OCI-LY7 (cell line): ENCODE data around the gene OCSTAMP. TPM values are rescaled to one million over a fixed set of nuclear protein-coding genes. Genes with fewer than 3 reads are reported as not detected.

Source experiments
- BruUV-seq: library from RNA; stranded (reverse); fragments of 400-500 nt; replicated peaks from 2 replicates; lab custom pipeline; 2021; lab: Mats Ljungman, UMichigan
- CTCF ChIA-PET: fragments of 300-600 bp; sonication (Branson Sonifier 250); formaldehyde crosslinking; loops from one replicate; lab custom pipeline; 2022; ENCODE audit warnings: antibody characterized with exemption; ENCODE audit not compliant: unreplicated experiment; lab: Charles Lee
- POLR2A ChIA-PET: fragments of 300-600 bp; sonication (Branson Sonifier 250); formaldehyde crosslinking; loops from one replicate; lab custom pipeline; 2022; ENCODE audit warnings: antibody characterized with exemption; lab: Charles Lee
- DNase-seq: peaks from one replicate; pipeline ENCODE4 v3.0.0-alpha.2; 2015; ENCODE audit warnings: low spot score
- H2AFZ ChIP-seq: fragments of 200-600 bp; sonication (generic), shearing (Covaris generic); 2 replicates; pipeline ENCODE4 v1.6.1; 2014; ENCODE audit warnings: mild to moderate bottlenecking, antibody characterized with exemption, low read length, moderate library complexity
- H3K27ac ChIP-seq: fragments of 200-600 bp; sonication (generic); 2 replicates; pipeline ENCODE4 v1.5.1; 2014; ENCODE audit warnings: mixed run types, low read depth, mild to moderate bottlenecking, moderate library complexity, low read length, inconsistent platforms; ENCODE audit not compliant: poor library complexity, severe bottlenecking
- H3K36me3 ChIP-seq: fragments of 200-600 bp; sonication (generic); 2 replicates; pipeline ENCODE4 v1.6.1; 2014; ENCODE audit warnings: mild to moderate bottlenecking, antibody characterized with exemption, low read length, moderate library complexity, mixed read lengths; ENCODE audit not compliant: insufficient read depth
- H3K4me1 ChIP-seq: fragments of 200-600 bp; sonication (generic); 2 replicates; pipeline ENCODE4 v1.5.1; 2014; ENCODE audit warnings: mild to moderate bottlenecking, low read length; ENCODE audit not compliant: insufficient read depth, poor library complexity, severe bottlenecking
- H3K4me2 ChIP-seq: fragments of 200-600 bp; sonication (generic); 2 replicates; pipeline ENCODE4 v1.6.1; 2014; ENCODE audit warnings: mild to moderate bottlenecking, low read length
- H3K4me3 ChIP-seq: fragments of 200-600 bp; sonication (generic); 2 replicates; pipeline ENCODE4 v1.5.1; 2014; ENCODE audit warnings: mild to moderate bottlenecking, low read depth, low read length; ENCODE audit not compliant: poor library complexity, severe bottlenecking
- H3K79me2 ChIP-seq: fragments of 200-600 bp; sonication (generic); 2 replicates; pipeline ENCODE4 v1.6.1; 2016; ENCODE audit warnings: low read depth, mild to moderate bottlenecking, low read length, moderate library complexity, mixed read lengths; ENCODE audit not compliant: insufficient read depth
- H3K9me2 ChIP-seq: fragments of 200-600 bp; sonication (generic); 2 replicates; pipeline ENCODE4 v1.6.1; 2016; ENCODE audit warnings: mild to moderate bottlenecking, low read length, mixed read lengths; ENCODE audit not compliant: insufficient read depth
- H3K9me3 ChIP-seq: fragments of 200-600 bp; sonication (generic); 2 replicates; pipeline ENCODE4 v1.6.1; 2014; ENCODE audit warnings: mild to moderate bottlenecking, mixed run types, low read length, mixed read lengths
- H4K20me1 ChIP-seq: fragments of 200-600 bp; sonication (generic); 2 replicates; pipeline ENCODE4 v1.6.1; 2014; ENCODE audit warnings: mild to moderate bottlenecking, antibody characterized with exemption, low read length, moderate library complexity, mixed read lengths; ENCODE audit not compliant: insufficient read depth
- EZH2phosphoT487 ChIP-seq: fragments of 200-600 bp; sonication (generic); IDR thresholded peaks from 2 replicates; pipeline ENCODE4 v1.6.1; 2018; ENCODE audit warnings: low read depth, borderline replicate concordance, mild to moderate bottlenecking, mixed run types, antibody characterized with exemption, low read length, moderate library complexity, mixed read lengths
- intact Hi-C: fragments of 100-400 bp; cut with micrococcal nuclease; formaldehyde crosslinking; loops from one replicate; pipeline ENCODE4 v1.10.0; 2022; ENCODE audit not compliant: unreplicated experiment
- total RNA-seq, 2 experiments: library from RNA; depleted of rRNA in 1 of 2; stranded (reverse); fragments of >200 nt in 1 of 2; shearing (Covaris generic) in 1 of 2; gene quantifications; 2 replicates each; pipeline ENCODE4 v1.2.3, GENCODE V29; 2014 to 2022
- TF ChIP-seq, protein P1 (sequence below): fragments of 200-600 bp; sonication (generic); conservative IDR thresholded peaks from 2 replicates; pipeline ENCODE4 v1.5.1; 2014; ENCODE audit warnings: mild to moderate bottlenecking, antibody characterized with exemption, low read length, moderate library complexity, mixed read lengths

The OCSTAMP gene
- total RNA-seq, 2 experiments from 2014 or later: not detected

DNA sequence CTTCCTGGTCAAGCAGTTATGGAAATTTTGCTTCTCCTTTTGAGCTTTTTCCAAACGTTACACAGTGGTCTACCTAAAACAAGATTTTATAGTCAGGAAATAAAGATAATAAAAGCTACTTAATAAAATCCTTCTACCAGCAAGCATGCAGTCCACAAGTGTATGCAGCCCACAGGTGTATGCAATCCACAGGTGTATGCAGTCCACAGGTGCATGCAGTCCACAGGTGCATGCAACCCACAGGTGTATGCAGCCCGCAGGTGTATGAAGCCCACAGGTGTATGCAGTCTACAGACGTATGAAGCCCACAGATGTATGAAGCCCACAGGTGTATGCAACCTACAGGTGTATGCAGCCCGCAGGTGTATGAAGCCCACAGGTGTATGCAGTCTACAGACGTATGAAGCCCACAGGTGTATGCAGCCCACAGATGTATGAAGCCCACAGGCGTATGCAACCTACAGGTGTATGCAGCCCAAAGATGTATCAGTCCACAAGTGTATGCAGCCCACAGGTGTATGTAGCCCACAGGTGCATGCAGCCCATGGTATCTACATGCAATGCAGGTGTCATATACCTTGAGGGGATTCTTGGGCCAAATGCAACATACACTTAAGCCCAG is 26.4 kb upstream of the OCSTAMP start:
- Histone ChIP-seq H2AFZ (no peak overlapping the region), H3K27ac (no peak overlapping the region), H3K4me1 (no peaks in the 10 kb centered on the region), H4K20me1 (no peaks in the 10 kb centered on the region), H3K4me2 (no peak overlapping the region), H3K79me2 (no peaks in the 10 kb centered on the region), H3K9me3 (no peaks in the 10 kb centered on the region), H3K9me2 (no peaks in the 10 kb centered on the region), H3K4me3 (no peak overlapping the region), H3K36me3 (no peaks in the 10 kb centered on the region)
- BruUV-seq: no TSS peak
- TF ChIP-seq, protein P1, sequence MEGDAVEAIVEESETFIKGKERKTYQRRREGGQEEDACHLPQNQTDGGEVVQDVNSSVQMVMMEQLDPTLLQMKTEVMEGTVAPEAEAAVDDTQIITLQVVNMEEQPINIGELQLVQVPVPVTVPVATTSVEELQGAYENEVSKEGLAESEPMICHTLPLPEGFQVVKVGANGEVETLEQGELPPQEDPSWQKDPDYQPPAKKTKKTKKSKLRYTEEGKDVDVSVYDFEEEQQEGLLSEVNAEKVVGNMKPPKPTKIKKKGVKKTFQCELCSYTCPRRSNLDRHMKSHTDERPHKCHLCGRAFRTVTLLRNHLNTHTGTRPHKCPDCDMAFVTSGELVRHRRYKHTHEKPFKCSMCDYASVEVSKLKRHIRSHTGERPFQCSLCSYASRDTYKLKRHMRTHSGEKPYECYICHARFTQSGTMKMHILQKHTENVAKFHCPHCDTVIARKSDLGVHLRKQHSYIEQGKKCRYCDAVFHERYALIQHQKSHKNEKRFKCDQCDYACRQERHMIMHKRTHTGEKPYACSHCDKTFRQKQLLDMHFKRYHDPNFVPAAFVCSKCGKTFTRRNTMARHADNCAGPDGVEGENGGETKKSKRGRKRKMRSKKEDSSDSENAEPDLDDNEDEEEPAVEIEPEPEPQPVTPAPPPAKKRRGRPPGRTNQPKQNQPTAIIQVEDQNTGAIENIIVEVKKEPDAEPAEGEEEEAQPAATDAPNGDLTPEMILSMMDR: no peak
- no peak for TF ChIP-seq EZH2phosphoT487
- POLR2A ChIA-PET: no interaction called here
- intact Hi-C loops: no loop called here
- DNase-seq: no peak
- CTCF ChIA-PET: no interaction called here

GRCh38 chr20:46575937-46576461 is 25.5 kb upstream of the OCSTAMP start:
- H2AFZ ChIP-seq: no peak overlapping the region
- H4K20me1 ChIP-seq: no peaks in the 10 kb centered on the region
- DNase-seq: no peak
- H3K4me1 ChIP-seq: no peaks in the 10 kb centered on the region
- H3K4me3 ChIP-seq: no peak overlapping the region
- ChIA-PET CTCF (no interaction called here), POLR2A (no interaction called here)
- intact Hi-C loops: no loop called here
- TF ChIP-seq EZH2phosphoT487: no peak
- TF ChIP-seq, protein P1: no peak
- no TSS peak for BruUV-seq
- H3K4me2 ChIP-seq: no peak overlapping the region
- no peaks in the 10 kb centered on the region for H3K79me2 ChIP-seq
- H3K9me2 ChIP-seq: no peaks in the 10 kb centered on the region
- no peaks in the 10 kb centered on the region for H3K36me3 ChIP-seq
- H3K27ac ChIP-seq: no peak overlapping the region
- no peaks in the 10 kb centered on the region for H3K9me3 ChIP-seq

- Histone ChIP-seq H3K4me2 (no peak overlapping the region), H3K36me3 (no peaks in the 10 kb centered on the region), H2AFZ (no peak overlapping the region), H4K20me1 (no peaks in the 10 kb centered on the region), H3K4me3 (no peak overlapping the region), H3K9me3 (no peaks in the 10 kb centered on the region), H3K27ac (no peak overlapping the region), H3K9me2 (no peaks in the 10 kb centered on the region), H3K79me2 (no peaks in the 10 kb centered on the region), H3K4me1 (no peaks in the 10 kb centered on the region)
- POLR2A ChIA-PET: no interaction called here
- no TSS peak for BruUV-seq
- intact Hi-C loops: no loop called here
- DNase-seq: no peak
- CTCF ChIA-PET: no interaction called here
- TF ChIP-seq, protein P1: no peak
- TF ChIP-seq EZH2phosphoT487: no peak
These were observed 24.9 kb upstream of the OCSTAMP start for GRCh38 chr20:46575394-46575793.
